Chondrocyte (in vitro differentiated cells): ENCODE data around the gene UVSSA. TPM values are rescaled to one million over a fixed set of nuclear protein-coding genes. Genes with fewer than 3 reads are reported as not detected.

Source experiments
- DNase-seq: peaks from one replicate; pipeline ENCODE4 v3.0.0; 2021; ENCODE audit warnings: mixed read lengths, low spot score
- H3K27ac Mint-ChIP-seq: one replicate; pipeline ENCODE4 v1.8.0; 2021; ENCODE audit warnings: mild to moderate bottlenecking, moderate library complexity, mixed read lengths; ENCODE audit not compliant: unreplicated experiment
- H3K27me3 Mint-ChIP-seq: 2 replicates; pipeline ENCODE4 v1.8.0; 2021; ENCODE audit warnings: low read depth, mixed read lengths
- H3K36me3 Mint-ChIP-seq: 2 replicates; pipeline ENCODE4 v1.8.0; 2021; ENCODE audit warnings: low read depth, mixed read lengths
- H3K4me1 Mint-ChIP-seq: 2 replicates; pipeline ENCODE4 v1.8.0; 2021; ENCODE audit warnings: low read depth, mild to moderate bottlenecking, mixed read lengths
- H3K4me3 Mint-ChIP-seq: one replicate; pipeline ENCODE4 v1.8.0; 2021; ENCODE audit warnings: mild to moderate bottlenecking, moderate library complexity, mixed read lengths; ENCODE audit not compliant: unreplicated experiment
- H3K9me3 Mint-ChIP-seq: 2 replicates; pipeline ENCODE4 v1.8.0; 2021; ENCODE audit warnings: low read depth, mixed read lengths
- total RNA-seq: library from RNA; stranded (reverse); gene quantifications from 3 replicates; pipeline ENCODE4 v1.2.1, GENCODE V29; 2021
- TF ChIP-seq, protein P1 (sequence below): fragments of 200-600 bp; sonication (generic); IDR thresholded peaks from 2 replicates; pipeline ENCODE4 v1.5.0; 2021; ENCODE audit warnings: antibody characterized with exemption, mild to moderate bottlenecking, moderate library complexity

UVSSA gene
- total RNA-seq, 1 donor from 2014 or later: 20.9 TPM

DNA sequence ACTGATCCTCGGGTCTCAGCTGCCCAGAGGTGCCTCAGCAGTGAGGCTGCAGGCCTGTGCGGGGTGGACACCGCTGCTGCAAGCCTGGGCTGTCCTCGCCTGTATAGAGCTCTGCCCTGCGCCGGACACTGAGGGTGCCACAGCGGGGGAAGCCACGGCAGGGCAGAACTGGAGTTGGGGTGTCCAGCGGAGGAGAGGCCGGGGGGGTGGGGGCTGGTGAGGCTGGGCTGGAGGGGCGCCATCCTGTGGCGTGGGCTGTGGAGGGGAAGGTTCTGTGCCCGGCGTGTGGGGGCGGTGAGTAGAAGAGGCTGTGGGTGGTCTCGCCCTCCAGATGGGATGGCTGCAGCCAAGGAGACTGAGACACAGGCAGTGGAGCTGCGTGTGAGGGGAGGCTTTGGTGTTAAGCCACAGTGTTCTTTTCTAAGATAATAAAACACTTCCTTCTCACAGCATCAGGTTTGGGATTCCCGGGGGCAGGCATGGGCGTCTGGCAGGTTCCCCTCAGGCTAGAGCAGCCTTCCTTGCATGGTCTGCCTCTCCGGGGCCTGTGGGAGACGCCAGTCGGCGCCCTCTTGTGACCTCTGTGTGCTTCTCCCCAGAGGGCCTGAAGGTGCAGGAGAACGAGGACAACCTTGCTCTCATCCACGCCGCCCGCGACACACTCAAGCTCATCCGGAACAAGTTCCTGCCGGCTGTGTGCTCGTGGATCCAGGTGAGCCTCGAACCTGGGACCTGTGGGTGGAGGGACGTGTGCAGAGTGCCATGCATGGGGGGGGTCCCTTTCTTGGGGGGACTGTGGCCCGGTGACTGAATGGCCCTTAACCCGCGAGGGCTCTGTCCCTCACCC is 7.4 kb downstream of the UVSSA start:
- H3K9me3 Mint-ChIP-seq: no peaks in the 10 kb centered on the region
- TF ChIP-seq, protein P1, sequence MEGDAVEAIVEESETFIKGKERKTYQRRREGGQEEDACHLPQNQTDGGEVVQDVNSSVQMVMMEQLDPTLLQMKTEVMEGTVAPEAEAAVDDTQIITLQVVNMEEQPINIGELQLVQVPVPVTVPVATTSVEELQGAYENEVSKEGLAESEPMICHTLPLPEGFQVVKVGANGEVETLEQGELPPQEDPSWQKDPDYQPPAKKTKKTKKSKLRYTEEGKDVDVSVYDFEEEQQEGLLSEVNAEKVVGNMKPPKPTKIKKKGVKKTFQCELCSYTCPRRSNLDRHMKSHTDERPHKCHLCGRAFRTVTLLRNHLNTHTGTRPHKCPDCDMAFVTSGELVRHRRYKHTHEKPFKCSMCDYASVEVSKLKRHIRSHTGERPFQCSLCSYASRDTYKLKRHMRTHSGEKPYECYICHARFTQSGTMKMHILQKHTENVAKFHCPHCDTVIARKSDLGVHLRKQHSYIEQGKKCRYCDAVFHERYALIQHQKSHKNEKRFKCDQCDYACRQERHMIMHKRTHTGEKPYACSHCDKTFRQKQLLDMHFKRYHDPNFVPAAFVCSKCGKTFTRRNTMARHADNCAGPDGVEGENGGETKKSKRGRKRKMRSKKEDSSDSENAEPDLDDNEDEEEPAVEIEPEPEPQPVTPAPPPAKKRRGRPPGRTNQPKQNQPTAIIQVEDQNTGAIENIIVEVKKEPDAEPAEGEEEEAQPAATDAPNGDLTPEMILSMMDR: no peak
- H3K27me3 Mint-ChIP-seq: no peaks in the 10 kb centered on the region
- DNase-seq: no peak
- no peak overlapping the region for H3K4me3 Mint-ChIP-seq
- peaks cover 8% of the 10 kb centered on the region for H3K36me3 Mint-ChIP-seq
- peaks cover 11% of the 10 kb centered on the region for H3K4me1 Mint-ChIP-seq
- H3K27ac Mint-ChIP-seq: no peak overlapping the region

DNA sequence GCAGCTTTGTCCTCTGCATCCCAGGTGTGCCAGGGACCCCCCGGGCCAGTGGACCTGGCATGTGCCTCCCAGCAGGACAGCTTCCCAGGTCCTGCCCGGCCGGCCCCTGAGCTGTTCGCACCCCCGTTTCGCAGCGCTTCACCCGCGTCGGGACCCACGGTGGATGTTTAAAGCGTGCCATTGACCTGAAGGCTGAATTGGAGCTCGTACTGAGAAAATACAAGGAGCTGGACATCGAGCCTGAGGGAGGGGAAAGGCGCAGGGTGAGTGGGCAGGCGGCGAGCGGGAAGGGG is 7.9 kb downstream of the UVSSA start:
- TF ChIP-seq, protein P1: no peak
- Mint-ChIP-seq H3K27ac (no peak overlapping the region), H3K9me3 (no peaks in the 10 kb centered on the region), H3K4me1 (peaks cover 8% of the 10 kb centered on the region), H3K36me3 (peaks cover 9% of the 10 kb centered on the region), H3K4me3 (no peak overlapping the region), H3K27me3 (no peaks in the 10 kb centered on the region)
- DNase-seq: no peak

DNA sequence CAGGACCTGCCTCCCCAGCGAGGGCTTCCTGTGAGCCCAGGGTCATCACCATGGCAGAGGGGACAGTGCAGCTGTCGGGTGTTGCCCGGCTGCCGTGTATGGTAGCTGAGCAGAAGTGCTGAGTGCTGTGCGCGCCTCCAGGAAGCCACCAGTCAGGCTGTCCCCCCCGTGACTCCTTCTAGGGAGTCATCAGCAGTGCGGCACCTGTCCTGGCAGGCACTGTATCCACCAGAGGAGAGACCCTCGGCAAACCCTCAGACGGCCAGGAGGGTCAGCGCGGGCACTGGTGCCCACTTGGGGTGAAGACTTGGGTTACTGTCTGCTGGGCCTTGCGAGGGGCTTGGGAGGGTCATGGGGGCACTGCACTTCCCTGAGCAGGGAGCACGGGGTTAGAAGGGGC is 8.4 kb downstream of the UVSSA start:
- no peak overlapping the region for H3K4me3 Mint-ChIP-seq

DNA sequence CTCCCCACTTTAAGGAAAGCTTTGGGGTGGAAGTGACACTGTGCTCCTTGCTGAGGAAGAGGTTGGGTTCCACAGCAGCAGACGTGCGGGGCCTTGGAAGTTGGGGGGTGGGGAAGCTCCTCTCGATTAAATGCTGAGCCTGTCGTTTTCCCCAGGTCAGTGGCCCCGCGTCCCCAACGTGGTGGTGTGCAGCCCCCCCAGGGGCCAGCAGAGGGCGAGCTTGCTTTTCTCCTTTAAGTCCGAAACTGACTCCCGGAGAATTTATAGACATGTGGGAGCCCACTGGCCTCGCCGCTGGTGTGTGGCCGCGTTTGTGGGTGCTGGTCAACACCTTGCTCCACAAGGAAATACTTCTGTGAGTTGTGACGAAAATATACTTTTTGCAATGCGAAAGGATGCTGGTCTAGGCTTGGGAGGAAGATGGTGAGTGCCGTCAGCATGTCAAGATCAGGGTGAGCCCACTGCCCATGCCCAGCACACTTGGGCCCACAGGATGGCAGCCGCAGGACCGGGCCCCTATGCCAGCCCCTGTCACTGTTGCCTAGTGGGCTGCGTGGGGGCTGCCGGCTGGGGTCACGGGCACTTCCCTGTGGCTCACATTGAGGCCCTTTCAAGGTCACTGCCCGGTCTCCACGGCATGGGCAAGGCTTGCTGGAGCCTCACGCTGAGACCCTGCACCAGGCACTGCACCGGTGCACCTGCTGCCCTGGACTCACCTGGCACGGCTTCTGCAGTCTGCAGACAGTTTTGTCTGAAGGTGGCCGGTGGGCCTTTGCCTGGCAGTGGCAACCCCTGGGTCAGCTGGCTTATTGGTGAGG is 9.4 kb downstream of the UVSSA start:
- H3K4me1 Mint-ChIP-seq: peaks cover 4% of the 10 kb centered on the region
- peaks cover 9% of the 10 kb centered on the region for H3K36me3 Mint-ChIP-seq
- H3K27ac Mint-ChIP-seq: no peak overlapping the region
- no peaks in the 10 kb centered on the region for H3K27me3 Mint-ChIP-seq
- DNase-seq: no peak
- TF ChIP-seq, protein P1: peak; percentile 87
- H3K4me3 Mint-ChIP-seq: no peak overlapping the region
- H3K9me3 Mint-ChIP-seq: no peaks in the 10 kb centered on the region

More for the DNA sequence above, 8.4 kb downstream of the UVSSA start:
- H3K27ac Mint-ChIP-seq: no peak overlapping the region
- H3K27me3 Mint-ChIP-seq: no peaks in the 10 kb centered on the region
- no peaks in the 10 kb centered on the region for H3K9me3 Mint-ChIP-seq
- TF ChIP-seq, protein P1: no peak
- H3K4me1 Mint-ChIP-seq: peaks cover 5% of the 10 kb centered on the region
- DNase-seq: no peak
- peaks cover 9% of the 10 kb centered on the region for H3K36me3 Mint-ChIP-seq

DNA sequence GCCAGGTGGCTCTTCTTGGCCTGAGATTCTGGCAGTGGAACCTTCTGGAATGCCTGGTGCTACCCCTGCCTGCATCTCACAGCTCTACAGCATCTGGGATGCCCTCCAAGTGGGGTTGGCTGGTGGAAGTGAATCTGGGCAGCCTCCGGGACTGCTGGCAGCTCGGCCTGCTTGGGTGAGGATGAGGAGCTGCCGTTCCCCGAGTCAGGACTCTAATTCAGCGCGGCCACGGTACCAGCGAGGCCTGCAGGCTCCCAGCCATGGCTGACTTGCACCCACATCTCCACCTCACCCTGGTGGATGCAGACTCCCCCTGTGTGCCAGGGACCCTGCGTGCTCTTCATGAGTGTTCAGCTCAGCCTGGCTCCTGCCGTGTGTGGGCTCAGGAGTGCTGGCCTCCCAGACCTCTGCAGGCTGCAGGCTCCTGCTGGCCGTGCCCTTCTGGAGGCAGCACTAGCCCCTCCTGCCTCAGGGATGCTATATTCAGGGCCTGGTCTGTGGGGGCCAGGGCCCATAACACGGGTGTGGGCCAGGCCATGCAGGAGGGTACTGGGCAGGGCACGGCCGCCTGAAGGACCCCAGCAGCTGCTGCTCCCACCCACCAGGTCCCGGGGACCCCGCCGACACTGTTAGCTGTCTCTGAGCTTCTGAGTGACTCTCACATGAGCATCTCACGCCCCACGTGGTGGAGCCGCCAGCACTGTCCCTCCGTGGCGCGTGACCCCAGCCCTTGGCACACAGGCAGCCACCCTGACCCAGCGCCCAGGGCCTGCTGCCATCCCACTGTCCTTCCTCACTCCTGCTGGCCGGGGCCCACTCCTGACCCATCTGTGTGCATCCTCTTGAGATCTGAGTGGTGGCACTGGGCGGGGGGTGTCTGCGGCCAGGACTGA is 10.6 kb downstream of the UVSSA start:
- TF ChIP-seq, protein P1: no peak
- H3K4me1 Mint-ChIP-seq: no peaks in the 10 kb centered on the region
- H3K27ac Mint-ChIP-seq: no peak overlapping the region
- DNase-seq: no peak
- peaks cover 9% of the 10 kb centered on the region for H3K36me3 Mint-ChIP-seq
- no peak overlapping the region for H3K4me3 Mint-ChIP-seq
- no peaks in the 10 kb centered on the region for H3K27me3 Mint-ChIP-seq
- H3K9me3 Mint-ChIP-seq: no peaks in the 10 kb centered on the region
